Panc1 (cell line): Measurements from ENCODE around the gene ATP8B3. TPM values are rescaled to one million over a fixed set of nuclear protein-coding genes. Genes with fewer than 3 reads are reported as not detected.

Source experiments
- microRNA-seq: library from miRNA; unstranded; fragments of <30 nt; microRNA quantifications from one replicate; pipeline ENCODE4 v1.1.0, GENCODE V29; 2020; ENCODE audit not compliant: unreplicated experiment
- total RNA-seq: library from RNA; stranded (reverse); gene quantifications from one replicate; pipeline ENCODE4 v1.2.1, GENCODE V29; 2021; ENCODE audit not compliant: unreplicated experiment

ATP8B3 gene
- total RNA-seq, 1 experiment from 2014 or later = 67.7 TPM

Small RNAs within 50 kb of the gene (microRNA-seq; reads per million reads assigned to microRNA genes)
- gene MIR1909 = 5.1 reads per million, percentile 14 among the genes with 10 or more reads in this experiment

Other genes with a start within 250 kb of the ATP8B3 start
- 73.7 TPM for gene MEX3D, start 244.0 kb downstream of the ATP8B3 start, total RNA-seq
- gene MBD3, start 219.4 kb downstream of the ATP8B3 start, total RNA-seq = 139 TPM
- 300 TPM for gene UQCR11, start 206.8 kb downstream of the ATP8B3 start, total RNA-seq
- 175 TPM for gene TCF3, start 159.7 kb downstream of the ATP8B3 start, total RNA-seq
- gene ONECUT3, start 58.8 kb downstream of the ATP8B3 start, total RNA-seq = 16.5 TPM
- 52.1 TPM for gene REXO1, start 36.2 kb upstream of the ATP8B3 start, total RNA-seq
- 79.3 TPM for gene KLF16, start 51.3 kb upstream of the ATP8B3 start, total RNA-seq
- gene ABHD17A, start 73.2 kb upstream of the ATP8B3 start, total RNA-seq = 57.1 TPM
- 8.9 TPM for gene ADAT3, start 93.1 kb upstream of the ATP8B3 start, total RNA-seq
- 98.4 TPM for gene SCAMP4, start 93.1 kb upstream of the ATP8B3 start, total RNA-seq
- gene CSNK1G2, start 128.9 kb upstream of the ATP8B3 start, total RNA-seq = 65.8 TPM
- gene BTBD2, start 203.4 kb upstream of the ATP8B3 start, total RNA-seq = 59.6 TPM
- 240 TPM for gene MKNK2, start 239.0 kb upstream of the ATP8B3 start, total RNA-seq